GM12878 (cell line): Measurements from ENCODE around the gene ZNF827. TPM values are rescaled to one million over a fixed set of nuclear protein-coding genes. Genes with fewer than 3 reads are reported as not detected.

Experiments
- ASH2L ChIP-seq: fragments of 300-600, 200-600 bp; sonication (generic); IDR thresholded peaks from 2 replicates; pipeline ENCODE4 v1.6.1; 2017; ENCODE audit warnings: low read depth, mild to moderate bottlenecking, borderline replicate concordance
- CEBPZ ChIP-seq: fragments of 150-350 bp; IDR thresholded peaks from 2 replicates; pipeline ENCODE4 v1.6.1; 2016; ENCODE audit warnings: low read depth, low read length
- NBN ChIP-seq: fragments of 450-650 bp; IDR thresholded peaks from 2 replicates; pipeline ENCODE4 v1.6.1; 2016
- NKRF ChIP-seq: fragments of 450-650 bp; conservative IDR thresholded peaks from 2 replicates; pipeline ENCODE4 v1.6.1; 2017; ENCODE audit warnings: mild to moderate bottlenecking, moderate library complexity
- PAX5 ChIP-seq: IDR thresholded peaks from 2 replicates; pipeline ENCODE4 v1.6.1; 2011; ENCODE audit warnings: low read depth, low read length, borderline replicate concordance
- PRDM15 ChIP-seq: fragments of 450-650 bp; formaldehyde crosslinking; IDR thresholded peaks from 2 replicates; pipeline ENCODE4 v1.4.0; 2020; ENCODE audit warnings: mild to moderate bottlenecking, moderate library complexity
- RFX5 ChIP-seq: IDR thresholded peaks from 2 replicates; pipeline ENCODE4 v1.6.1; 2011; ENCODE audit warnings: low read depth, low read length, improper control_type of control experiment
- TBL1XR1 ChIP-seq: IDR thresholded peaks from 2 replicates; pipeline ENCODE4 v1.6.1; 2012; ENCODE audit warnings: low read depth, low read length, improper control_type of control experiment
- polyA plus RNA-seq, 11 experiments: library from polyadenylated mRNA; depleted of rRNA in 4 of 11; unstranded in 6 of 11; stranded (reverse) in 5 of 11; fragments of >200 nt; fragmentation: Nextera tagmentation in 4 of 11; fragmentation: Illumina TruSeq in 1 of 11; extraction: Ambion mirVana in 4 of 11; extraction: Trizol in 1 of 11; gene quantifications; 1 replicate in 1 of 11; 2 replicates in 10 of 11; pipeline versions ENCODE4 v1.2.1 to v1.2.3, GENCODE V29; 2011 to 2016; ENCODE audit warnings: inconsistent platforms in 2 of 11, missing spikeins in 2 of 11, low read depth in 1 of 11
- total RNA-seq, 4 experiments: library from RNA; depleted of rRNA in 3 of 4; stranded (reverse); fragments of >200 nt in 3 of 4; fragmentation: Illumina TruSeq in 1 of 4; extraction: Trizol in 1 of 4; gene quantifications; 2 replicates each; pipeline versions ENCODE4 v1.2.1 to v1.2.3, GENCODE V29; 2013 to 2021
- TF ChIP-seq, protein P1 (sequence below): IDR thresholded peaks from 2 replicates; pipeline ENCODE4 v1.6.1; 2012; ENCODE audit warnings: low read depth, low read length, improper control_type of control experiment

ZNF827 gene
- total and polyA plus RNA-seq, 10 of the 15 experiments (the other 5 are each of a cell fraction or from before 2014, with no cell fraction given): 3.8 to 31.5 (median 13.6) TPM

DNA sequence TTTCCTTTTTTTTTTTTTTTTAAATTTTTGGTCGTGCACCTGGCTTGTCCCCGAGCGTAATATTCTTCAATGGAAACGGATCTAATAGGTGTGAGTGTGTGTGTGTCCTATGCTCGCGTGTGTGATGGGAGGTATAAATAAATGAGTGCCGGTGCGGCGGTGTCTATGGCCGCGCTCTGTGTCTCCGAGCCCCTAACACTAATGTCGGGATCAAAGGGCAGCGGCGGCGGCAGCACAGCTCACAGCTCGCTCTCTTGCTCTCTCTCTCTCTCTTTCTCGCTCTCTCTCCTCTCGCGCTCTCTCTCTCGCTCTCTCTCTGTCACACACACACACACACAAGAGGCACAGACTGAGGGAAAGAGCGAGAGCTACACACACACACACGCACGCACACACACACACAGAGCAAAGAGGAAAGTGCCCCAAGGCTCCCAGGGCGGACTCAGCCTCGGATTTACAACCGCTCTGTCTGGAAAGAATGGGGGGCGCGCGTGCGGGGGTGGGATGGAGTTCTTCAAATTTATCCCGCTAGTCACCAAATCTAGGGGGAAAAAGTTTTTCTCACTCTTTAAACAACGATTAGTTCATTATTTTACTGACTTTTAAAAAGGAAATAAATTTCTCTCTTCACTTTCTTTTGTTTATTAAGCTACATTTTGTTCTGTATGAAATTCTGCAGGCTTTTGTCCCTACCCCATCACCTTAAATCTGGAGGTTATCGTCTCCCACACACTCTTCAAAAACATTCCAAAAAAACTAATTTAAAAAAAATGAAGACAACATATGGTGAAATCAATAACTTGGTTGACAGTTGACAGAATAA is at the start of gene ZNF827 (continued):
- TF ChIP-seq, protein P1, sequence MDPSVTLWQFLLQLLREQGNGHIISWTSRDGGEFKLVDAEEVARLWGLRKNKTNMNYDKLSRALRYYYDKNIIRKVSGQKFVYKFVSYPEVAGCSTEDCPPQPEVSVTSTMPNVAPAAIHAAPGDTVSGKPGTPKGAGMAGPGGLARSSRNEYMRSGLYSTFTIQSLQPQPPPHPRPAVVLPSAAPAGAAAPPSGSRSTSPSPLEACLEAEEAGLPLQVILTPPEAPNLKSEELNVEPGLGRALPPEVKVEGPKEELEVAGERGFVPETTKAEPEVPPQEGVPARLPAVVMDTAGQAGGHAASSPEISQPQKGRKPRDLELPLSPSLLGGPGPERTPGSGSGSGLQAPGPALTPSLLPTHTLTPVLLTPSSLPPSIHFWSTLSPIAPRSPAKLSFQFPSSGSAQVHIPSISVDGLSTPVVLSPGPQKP: no peak
- TF ChIP-seq PAX5 (0 out of 2 replicates have a peak, but pooled peaks have one; percentile 35), ASH2L (no peak), PRDM15 (CRISPR knock-in tag) (no peak), TBL1XR1 (no peak), NKRF (no peak; the same call in 1 of the 2 replicates), NBN (peak; percentile 99), RFX5 (no peak), CEBPZ (no peak)
